ENCODE results near the gene GEMIN7. TPM values are rescaled to one million over a fixed set of nuclear protein-coding genes. Genes with fewer than 3 reads are reported as not detected.

GEMIN7 gene
- total RNA-seq, 1 donor from 2014 or later = 30.8 TPM

DNA sequence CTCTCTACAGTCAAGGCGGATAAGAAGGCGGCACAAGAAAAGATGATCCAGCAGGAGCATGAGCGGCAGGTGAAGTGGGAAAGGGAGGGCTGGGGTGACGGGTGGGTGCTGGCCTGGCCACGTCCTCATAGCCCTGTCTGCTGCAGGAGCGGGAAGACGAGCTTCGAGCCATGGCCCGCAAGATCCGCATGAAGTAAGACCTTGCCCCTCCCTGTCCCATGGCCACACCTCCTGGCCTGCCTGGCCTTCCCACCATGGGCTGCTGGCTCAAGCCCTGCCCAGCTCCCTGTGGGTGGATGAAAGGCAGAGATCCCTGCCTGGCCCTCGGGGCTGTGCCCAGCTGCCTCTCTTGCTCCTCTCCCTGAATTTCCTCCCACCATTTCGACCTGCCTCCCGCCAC is 10.0 kb upstream of the GEMIN7 start:
- Mint-ChIP-seq H3K4me3 (ENCODE audit: unreplicated experiment) (no peak overlapping the region), H3K27me3 (ENCODE audit: unreplicated experiment) (peaks cover 2% of the 10 kb centered on the region), H3K9me3 (ENCODE audit: unreplicated experiment) (no peaks in the 10 kb centered on the region), H3K4me1 (ENCODE audit: unreplicated experiment) (no peaks in the 10 kb centered on the region), H3K27ac (ENCODE audit: unreplicated experiment) (no peak overlapping the region), H3K36me3 (ENCODE audit: low read depth, unreplicated experiment) (peaks cover 25% of the 10 kb centered on the region)
- TF ChIP-seq, protein P1, sequence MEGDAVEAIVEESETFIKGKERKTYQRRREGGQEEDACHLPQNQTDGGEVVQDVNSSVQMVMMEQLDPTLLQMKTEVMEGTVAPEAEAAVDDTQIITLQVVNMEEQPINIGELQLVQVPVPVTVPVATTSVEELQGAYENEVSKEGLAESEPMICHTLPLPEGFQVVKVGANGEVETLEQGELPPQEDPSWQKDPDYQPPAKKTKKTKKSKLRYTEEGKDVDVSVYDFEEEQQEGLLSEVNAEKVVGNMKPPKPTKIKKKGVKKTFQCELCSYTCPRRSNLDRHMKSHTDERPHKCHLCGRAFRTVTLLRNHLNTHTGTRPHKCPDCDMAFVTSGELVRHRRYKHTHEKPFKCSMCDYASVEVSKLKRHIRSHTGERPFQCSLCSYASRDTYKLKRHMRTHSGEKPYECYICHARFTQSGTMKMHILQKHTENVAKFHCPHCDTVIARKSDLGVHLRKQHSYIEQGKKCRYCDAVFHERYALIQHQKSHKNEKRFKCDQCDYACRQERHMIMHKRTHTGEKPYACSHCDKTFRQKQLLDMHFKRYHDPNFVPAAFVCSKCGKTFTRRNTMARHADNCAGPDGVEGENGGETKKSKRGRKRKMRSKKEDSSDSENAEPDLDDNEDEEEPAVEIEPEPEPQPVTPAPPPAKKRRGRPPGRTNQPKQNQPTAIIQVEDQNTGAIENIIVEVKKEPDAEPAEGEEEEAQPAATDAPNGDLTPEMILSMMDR (IDR thresholded peaks at IDR 0.05; ENCODE audit: unreplicated experiment) = no peak
- DNase-seq (ENCODE audit: low spot score) = no peak

GRCh38 chr19:45070214-45070613 is 8.8 kb upstream of the GEMIN7 start:
- Mint-ChIP-seq H3K4me1 (ENCODE audit: unreplicated experiment) (no peaks in the 10 kb centered on the region), H3K27ac (ENCODE audit: unreplicated experiment) (no peak overlapping the region), H3K9me3 (ENCODE audit: unreplicated experiment) (no peaks in the 10 kb centered on the region), H3K36me3 (ENCODE audit: low read depth, unreplicated experiment) (peaks cover 22% of the 10 kb centered on the region), H3K4me3 (ENCODE audit: unreplicated experiment) (peak overlapping the region; percentile 42), H3K27me3 (ENCODE audit: unreplicated experiment) (peaks cover 2% of the 10 kb centered on the region)
- no peak for DNase-seq (ENCODE audit: low spot score)
- TF ChIP-seq, protein P1 (IDR thresholded peaks at IDR 0.05; ENCODE audit: unreplicated experiment) = no peak

GRCh38 chr19:45070861-45071544 is 8.1 kb upstream of the GEMIN7 start:
- Mint-ChIP-seq H3K36me3 (ENCODE audit: low read depth, unreplicated experiment) (peaks cover 19% of the 10 kb centered on the region), H3K9me3 (ENCODE audit: unreplicated experiment) (no peaks in the 10 kb centered on the region), H3K4me1 (ENCODE audit: unreplicated experiment) (no peaks in the 10 kb centered on the region), H3K27ac (ENCODE audit: unreplicated experiment) (no peak overlapping the region), H3K27me3 (ENCODE audit: unreplicated experiment) (peaks cover 2% of the 10 kb centered on the region), H3K4me3 (ENCODE audit: unreplicated experiment) (no peak overlapping the region)
- no peak for DNase-seq (ENCODE audit: low spot score)
- TF ChIP-seq, protein P1 (IDR thresholded peaks at IDR 0.05; ENCODE audit: unreplicated experiment) = no peak

GRCh38 chr19:45071545-45071938 is 7.5 kb upstream of the GEMIN7 start:
- no peaks in the 10 kb centered on the region for H3K4me1 Mint-ChIP-seq (ENCODE audit: unreplicated experiment)
- H3K27ac Mint-ChIP-seq (ENCODE audit: unreplicated experiment) = no peak overlapping the region
- H3K27me3 Mint-ChIP-seq (ENCODE audit: unreplicated experiment) = peaks cover 3% of the 10 kb centered on the region
- no peak overlapping the region for H3K4me3 Mint-ChIP-seq (ENCODE audit: unreplicated experiment)
- DNase-seq (ENCODE audit: low spot score) = no peak
- TF ChIP-seq, protein P1 (IDR thresholded peaks at IDR 0.05; ENCODE audit: unreplicated experiment) = no peak
- H3K9me3 Mint-ChIP-seq (ENCODE audit: unreplicated experiment) = no peaks in the 10 kb centered on the region
- H3K36me3 Mint-ChIP-seq (ENCODE audit: low read depth, unreplicated experiment) = peaks cover 19% of the 10 kb centered on the region

DNA sequence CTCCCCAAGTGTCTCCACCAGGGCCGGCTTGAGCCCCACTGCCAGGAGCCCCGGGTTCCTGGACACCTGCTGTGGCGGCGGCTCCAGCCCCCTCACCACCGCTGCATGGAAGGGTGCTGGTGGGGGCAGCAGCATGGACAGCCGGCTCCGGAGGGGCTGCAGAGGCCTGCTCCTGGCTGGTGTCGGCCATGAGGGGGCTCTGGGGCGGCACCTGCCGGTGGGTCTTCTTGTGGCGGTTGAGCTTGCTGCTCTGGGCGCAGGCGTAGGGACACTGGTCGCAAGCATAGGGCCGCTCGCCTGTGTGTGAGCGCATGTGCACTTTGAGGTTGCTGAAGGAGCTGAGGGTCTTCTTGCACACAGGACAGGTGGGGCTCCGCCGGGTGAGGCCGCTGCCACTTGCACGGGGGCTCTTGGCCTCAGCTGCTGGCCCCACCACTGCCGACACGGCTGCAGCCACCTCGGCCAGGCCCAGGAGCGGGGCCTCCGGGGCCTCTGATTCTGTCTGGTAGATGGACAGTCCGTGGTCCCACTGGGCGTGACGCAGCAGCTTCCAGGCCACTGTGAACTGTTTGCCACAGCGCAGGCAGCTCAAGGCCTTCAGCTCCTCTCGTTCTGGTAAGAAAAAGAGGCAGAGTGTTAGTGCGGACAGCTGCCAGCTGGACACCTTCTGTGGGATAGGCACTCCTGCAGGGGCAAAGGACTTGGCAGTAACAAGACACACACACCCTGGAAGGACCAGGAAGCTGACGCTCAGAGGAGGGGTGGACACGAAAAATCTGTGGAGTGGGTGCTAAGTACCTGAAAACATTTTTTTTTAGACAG is 6.9 kb upstream of the GEMIN7 start:
- no peak overlapping the region for H3K27ac Mint-ChIP-seq (ENCODE audit: unreplicated experiment)
- DNase-seq (ENCODE audit: low spot score) = no peak

More for the DNA sequence above, 6.9 kb upstream of the GEMIN7 start:
- TF ChIP-seq, protein P1 (IDR thresholded peaks at IDR 0.05; ENCODE audit: unreplicated experiment) = no peak
- Mint-ChIP-seq H3K4me3 (ENCODE audit: unreplicated experiment) (no peak overlapping the region), H3K27me3 (ENCODE audit: unreplicated experiment) (peaks cover 10% of the 10 kb centered on the region), H3K4me1 (ENCODE audit: unreplicated experiment) (peaks cover 4% of the 10 kb centered on the region), H3K9me3 (ENCODE audit: unreplicated experiment) (no peaks in the 10 kb centered on the region), H3K36me3 (ENCODE audit: low read depth, unreplicated experiment) (peaks cover 14% of the 10 kb centered on the region)
